RWPE2 (cell line): ENCODE results near the gene DOLK.

Experiments
- ATAC-seq: fragments of 200-7000 bp; cut with Tn5 transposase; 3 replicates; pipeline ENCODE4 v1.9.1; 2021; ENCODE audit warnings: low read depth
- DNase-seq: peaks from one replicate; pipeline ENCODE4 v3.0.0-alpha.2; 2020; ENCODE audit warnings: low spot score
- H3K27ac ChIP-seq: fragments of 450-650 bp; 2 replicates; pipeline ENCODE4 v1.5.1; 2017; ENCODE audit warnings: mild to moderate bottlenecking; ENCODE audit not compliant: poor library complexity, severe bottlenecking
- H3K27me3 ChIP-seq: fragments of 250-450 bp; sonication (Bioruptor Pico); 2 replicates; pipeline ENCODE4 v1.5.1; 2021; ENCODE audit warnings: mild to moderate bottlenecking, moderate library complexity; ENCODE audit not compliant: insufficient read depth, poor library complexity, severe bottlenecking
- H3K36me3 ChIP-seq: fragments of 250-450 bp; sonication (Bioruptor Pico); 2 replicates; pipeline ENCODE4 v1.5.1; 2020; ENCODE audit warnings: low read depth, mild to moderate bottlenecking, moderate library complexity
- H3K4me1 ChIP-seq: fragments of 250-450 bp; sonication (Bioruptor Pico); 2 replicates; pipeline ENCODE4 v1.5.1; 2021; ENCODE audit warnings: mild to moderate bottlenecking, moderate library complexity; ENCODE audit not compliant: insufficient read depth, poor library complexity, severe bottlenecking
- H3K4me3 ChIP-seq: fragments of 250-450 bp; sonication (Bioruptor Pico); 2 replicates; pipeline ENCODE4 v1.5.1; 2021; ENCODE audit warnings: mild to moderate bottlenecking, moderate library complexity; ENCODE audit not compliant: severe bottlenecking
- H3K9me3 ChIP-seq: fragments of 250-450 bp; sonication (Bioruptor Pico); 2 replicates; pipeline ENCODE4 v1.5.1; 2021; ENCODE audit warnings: mild to moderate bottlenecking, moderate library complexity; ENCODE audit not compliant: severe bottlenecking
- CTCF ChIP-seq: fragments of 450-650 bp; IDR thresholded peaks from one replicate; pipeline ENCODE4 v1.5.1; 2017; ENCODE audit warnings: mild to moderate bottlenecking, moderate library complexity; ENCODE audit not compliant: poor library complexity, severe bottlenecking

DOLK gene

GRCh38 chr9:128917151-128917849 lies 30.1 kb downstream of the DOLK start:
- Histone ChIP-seq H3K9me3 (no peaks in the 10 kb centered on the region), H3K27ac (peak overlapping the region; percentile 100), H3K27me3 (no peaks in the 10 kb centered on the region), H3K36me3 (peaks cover 61% of the 10 kb centered on the region), H3K4me3 (no peak overlapping the region), H3K4me1 (peaks cover 39% of the 10 kb centered on the region)
- DNase-seq (no peak), ATAC-seq (no peak)
- TF ChIP-seq CTCF: no peak

GRCh38 chr9:128916745-128917144 lies 30.7 kb downstream of the DOLK start:
- Histone ChIP-seq H3K4me1 (peaks cover 44% of the 10 kb centered on the region), H3K36me3 (peaks cover 65% of the 10 kb centered on the region), H3K27me3 (no peaks in the 10 kb centered on the region), H3K9me3 (no peaks in the 10 kb centered on the region), H3K4me3 (no peak overlapping the region), H3K27ac (peak overlapping the region; percentile 100)
- TF ChIP-seq CTCF: no peak
- DNase-seq: no peak
- ATAC-seq: no peak

- Histone ChIP-seq H3K4me3 (no peak overlapping the region), H3K27me3 (no peaks in the 10 kb centered on the region), H3K9me3 (no peaks in the 10 kb centered on the region), H3K27ac (peak overlapping the region; percentile 100), H3K4me1 (peaks cover 49% of the 10 kb centered on the region), H3K36me3 (peaks cover 68% of the 10 kb centered on the region)
- ATAC-seq (no peak), DNase-seq (no peak)
- no peak for TF ChIP-seq CTCF
Measured at GRCh38 chr9:128916204-128916603, 31.2 kb downstream of the DOLK start.

- Histone ChIP-seq H3K4me3 (peak overlapping the region; percentile 21), H3K36me3 (peaks cover 89% of the 10 kb centered on the region), H3K27ac (peak overlapping the region; percentile 100), H3K9me3 (no peaks in the 10 kb centered on the region), H3K4me1 (peaks cover 44% of the 10 kb centered on the region), H3K27me3 (no peaks in the 10 kb centered on the region)
- DNase-seq: no peak
- no peak for ATAC-seq
- no peak for TF ChIP-seq CTCF
Measured at GRCh38 chr9:128913995-128914772, 33.2 kb downstream of the DOLK start.
